ENCODE results near the gene POU4F3.

GRCh38 chr5:146329697-146330096, 8.9 kb upstream of the POU4F3 start:
- no peak for TF ChIP-seq POLR2A (IDR thresholded peaks at IDR 0.05; ENCODE audit: low read length)
- no peak for TF ChIP-seq GATA1 (IDR thresholded peaks at IDR 0.05; ENCODE audit: low read depth, low read length)

All from erythroblast (primary cell).